HepG2 (cell line): ENCODE data around the gene ZNF414. TPM values are rescaled to one million over a fixed set of nuclear protein-coding genes. Genes with fewer than 3 reads are reported as not detected.

Source experiments
- ATAC-seq: fragments of 200-7000 bp; cut with Tn5 transposase; 3 replicates; pipeline ENCODE4 v1.9.1; 2020; ENCODE audit warnings: mild to moderate bottlenecking, moderate library complexity
- BruUV-seq: library from RNA; stranded (reverse); fragments of 400-500 nt; replicated peaks from 2 replicates; lab custom pipeline; 2021; lab: Mats Ljungman, UMichigan
- CTCF ChIA-PET: fragments of 300-600 bp; formaldehyde crosslinking; extraction: SDS; loops from one replicate; lab custom pipeline; 2021; ENCODE audit warnings: low total read pairs, inconsistent platforms, low intra/inter-chr PET ratio; lab: Yijun Ruan, JAX
- POLR2A ChIA-PET: fragments of 350-600 bp; sonication (Branson Sonifier 250); formaldehyde crosslinking; loops from one replicate; lab custom pipeline; 2020; ENCODE audit warnings: antibody characterized with exemption, inconsistent platforms; lab: Yijun Ruan, JAX
- DNase-seq: peaks from one replicate; pipeline ENCODE4 v3.0.0-alpha.2; 2015; ENCODE audit warnings: low spot score
- FAIRE-seq: peaks from 3 replicates; lab custom pipeline; 2011; peaks lifted over from hg19 to GRCh38; lab: Jason Lieb, UNC
- H2AFZ ChIP-seq: one replicate; pipeline ENCODE4 v1.6.1; 2011; ENCODE audit warnings: low read length, inconsistent platforms
- H3K27ac ChIP-seq: fragments of 300-600 bp; 3 replicates; pipeline ENCODE4 v1.8.0; 2011; ENCODE audit warnings: mixed run types, mild to moderate bottlenecking, mixed read lengths, low read length, inconsistent platforms; ENCODE audit not compliant: insufficient read depth; ENCODE audit errors: extremely low read length
- H3K27me3 ChIP-seq, 2 experiments: fragments of 200-600 bp in 1 of 2; 2 replicates in 1 of 2; 3 replicates in 1 of 2; pipeline versions ENCODE4 v1.6.0 to v1.8.0; 2011; ENCODE audit warnings: low read length in 2 of 2, mild to moderate bottlenecking in 2 of 2, moderate library complexity in 2 of 2, inconsistent platforms in 1 of 2; ENCODE audit not compliant: insufficient read depth in 2 of 2, control insufficient read depth in 1 of 2
- H3K36me3 ChIP-seq, 2 experiments: fragments of 200-600 bp in 1 of 2; replicated peaks in 1 of 2; 2 replicates in 1 of 2; 3 replicates in 1 of 2; pipeline versions ENCODE4 v1.5.1 to v1.8.0; 2011; ENCODE audit warnings: low read length in 2 of 2, inconsistent platforms in 1 of 2; ENCODE audit not compliant: insufficient read depth in 2 of 2, control insufficient read depth in 1 of 2
- H3K4me1 ChIP-seq: 2 replicates; pipeline ENCODE4 v1.5.1; 2012; ENCODE audit warnings: low read length, inconsistent platforms; ENCODE audit not compliant: insufficient read depth
- H3K4me2 ChIP-seq: 2 replicates; pipeline ENCODE4 v1.6.0; 2011; ENCODE audit warnings: low read depth, low read length, inconsistent platforms
- H3K4me3 ChIP-seq, 3 experiments: fragments of 200-600 bp in 1 of 3; sonication (generic), shearing (Covaris generic) in 1 of 3; replicated peaks in 1 of 3; 2 replicates each; pipeline ENCODE4 v1.5.1; 2011 to 2016; ENCODE audit warnings: low read length in 3 of 3, inconsistent platforms in 2 of 3, low read depth in 2 of 3, mild to moderate bottlenecking in 2 of 3, control low read depth in 1 of 3, mixed read lengths in 1 of 3; ENCODE audit not compliant: insufficient read depth in 1 of 3
- H3K79me2 ChIP-seq: one replicate; pipeline ENCODE4 v1.6.1; 2011; ENCODE audit warnings: low read length, inconsistent platforms; ENCODE audit not compliant: insufficient read depth
- H3K9ac ChIP-seq: 2 replicates; pipeline ENCODE4 v1.6.0; 2011; ENCODE audit warnings: mild to moderate bottlenecking, low read depth, low read length, inconsistent platforms; ENCODE audit not compliant: insufficient read depth
- H3K9me3 ChIP-seq: 2 replicates; pipeline ENCODE4 v1.5.1; 2012; ENCODE audit warnings: mild to moderate bottlenecking, low read length
- H4K20me1 ChIP-seq: 2 replicates; pipeline ENCODE4 v1.6.0; 2011; ENCODE audit warnings: inconsistent platforms, mild to moderate bottlenecking, low read length, moderate library complexity; ENCODE audit not compliant: insufficient read depth
- DNMT1 ChIP-seq: sonication (generic); formaldehyde crosslinking; IDR thresholded peaks from 2 replicates; pipeline ENCODE4 v1.5.1; 2020; ENCODE audit warnings: mild to moderate bottlenecking, missing genetic modification reagents
- GABPB1 ChIP-seq: IDR thresholded peaks from 2 replicates; pipeline ENCODE4 v1.6.1; 2016; ENCODE audit warnings: mild to moderate bottlenecking, missing genetic modification reagents, moderate library complexity, missing compliant biosample characterization
- HDAC1 ChIP-seq: sonication (generic); formaldehyde crosslinking; IDR thresholded peaks from 2 replicates; pipeline ENCODE4 v1.5.1; 2020; ENCODE audit warnings: mild to moderate bottlenecking, missing genetic modification reagents
- HES4 ChIP-seq: sonication (generic); formaldehyde crosslinking; IDR thresholded peaks from 2 replicates; pipeline ENCODE4 v1.9.0; 2021; ENCODE audit warnings: mild to moderate bottlenecking, missing genetic modification reagents, borderline replicate concordance
- NBN ChIP-seq: fragments of 450-650 bp; conservative IDR thresholded peaks from 2 replicates; pipeline ENCODE4 v1.6.1; 2017
- PITX1 ChIP-seq: sonication (generic); formaldehyde crosslinking; IDR thresholded peaks from 2 replicates; pipeline ENCODE4 v1.5.1; 2020; ENCODE audit warnings: mild to moderate bottlenecking, missing genetic modification reagents
- POLR2AphosphoS5 ChIP-seq: IDR thresholded peaks from 2 replicates; pipeline ENCODE4 v1.6.1; 2012; ENCODE audit warnings: low read depth, low read length
- PRMT3 ChIP-seq: sonication (generic); formaldehyde crosslinking; IDR thresholded peaks from 2 replicates; pipeline ENCODE4 v1.8.1; 2022; ENCODE audit warnings: low read depth, mild to moderate bottlenecking, moderate library complexity, missing genetic modification reagents, borderline replicate concordance
- SETDB1 ChIP-seq: sonication (generic); formaldehyde crosslinking; IDR thresholded peaks from 2 replicates; pipeline ENCODE4 v1.5.1; 2020; ENCODE audit warnings: missing genetic modification reagents, mild to moderate bottlenecking, borderline replicate concordance
- ZMYM2 ChIP-seq: sonication (generic); formaldehyde crosslinking; IDR thresholded peaks from 2 replicates; pipeline ENCODE4 v1.8.0; 2022; ENCODE audit warnings: mild to moderate bottlenecking, missing genetic modification reagents
- ZNF274 ChIP-seq: sonication (generic); formaldehyde crosslinking; IDR thresholded peaks from 2 replicates; pipeline ENCODE4 v1.5.1; 2020; ENCODE audit warnings: mild to moderate bottlenecking, missing genetic modification reagents
- ZNF34 ChIP-seq: sonication (generic); formaldehyde crosslinking; IDR thresholded peaks from 2 replicates; pipeline ENCODE4 v1.4.0; 2020; ENCODE audit warnings: mild to moderate bottlenecking, missing genetic modification reagents, borderline replicate concordance
- ZNF841 ChIP-seq: sonication (generic); formaldehyde crosslinking; IDR thresholded peaks from 2 replicates; pipeline ENCODE4 v1.8.1; 2023; ENCODE audit warnings: missing genetic modification reagents, borderline replicate concordance
- WGBS: methylation state at CpG from one replicate; pipeline ENCODE4 v1.1.6; 2017; ENCODE audit warnings: low lambda C conversion rate; 5-methylcytosine and 5-hydroxymethylcytosine counted together
- in situ Hi-C: cut with HindIII; loops from 2 replicates; pipeline ENCODE4 v1.10.0; 2017; ENCODE audit warnings: low pct_unique_long_range_greater_than_20kb; ENCODE audit not compliant: extremely low pct_ligation_motif_present
- intact Hi-C: fragments of 100-400 bp; cut with micrococcal nuclease; formaldehyde crosslinking; loops from one replicate; pipeline ENCODE4 v1.10.0; 2022; ENCODE audit not compliant: unreplicated experiment
- polyA plus RNA-seq, 8 experiments: library from polyadenylated mRNA; depleted of rRNA in 3 of 8; stranded (reverse) in 7 of 8; unstranded in 1 of 8; fragments of >200 nt; fragmentation: Illumina TruSeq in 4 of 8; extraction: Trizol in 4 of 8; gene quantifications; 2 replicates each; pipeline versions ENCODE4 v1.2.1 to v1.2.3, GENCODE V29; 2011 to 2016; ENCODE audit warnings: low read depth in 4 of 8, missing spikeins in 1 of 8, mixed read lengths in 1 of 8; ENCODE audit not compliant: insufficient read depth in 1 of 8
- total RNA-seq, 5 experiments: library from RNA; depleted of rRNA; stranded (reverse); fragments of >200 nt; fragmentation: Illumina TruSeq; extraction: Trizol; gene quantifications; 2 replicates each; pipeline ENCODE4 v1.2.3, GENCODE V29; 2016; ENCODE audit warnings: low read depth in 1 of 5
- TF ChIP-seq, protein P1 (sequence below): sonication (generic); formaldehyde crosslinking; IDR thresholded peaks from 2 replicates; pipeline ENCODE4 v1.8.0; 2022; ENCODE audit warnings: missing genetic modification reagents, mild to moderate bottlenecking, inconsistent platforms, borderline replicate concordance
- TF ChIP-seq, protein P2 (sequence below): IDR thresholded peaks from 2 replicates; pipeline ENCODE4 v1.6.1; 2018; ENCODE audit warnings: missing genetic modification reagents, mild to moderate bottlenecking, missing compliant biosample characterization
- TF ChIP-seq, protein P3 (sequence below): sonication (generic); formaldehyde crosslinking; IDR thresholded peaks from 2 replicates; pipeline ENCODE4 v1.5.0; 2020; ENCODE audit warnings: mild to moderate bottlenecking, missing genetic modification reagents
- TF ChIP-seq, protein P4 (sequence below): sonication (generic); formaldehyde crosslinking; IDR thresholded peaks from 2 replicates; pipeline ENCODE4 v1.8.0; 2022; ENCODE audit warnings: low read depth, missing genetic modification reagents

Gene ZNF414
- total and polyA plus RNA-seq, 2 of the 13 experiments (the other 11 are each of a cell fraction or from before 2014, with no cell fraction given) = 2.5 to 4.0 TPM

DNA sequence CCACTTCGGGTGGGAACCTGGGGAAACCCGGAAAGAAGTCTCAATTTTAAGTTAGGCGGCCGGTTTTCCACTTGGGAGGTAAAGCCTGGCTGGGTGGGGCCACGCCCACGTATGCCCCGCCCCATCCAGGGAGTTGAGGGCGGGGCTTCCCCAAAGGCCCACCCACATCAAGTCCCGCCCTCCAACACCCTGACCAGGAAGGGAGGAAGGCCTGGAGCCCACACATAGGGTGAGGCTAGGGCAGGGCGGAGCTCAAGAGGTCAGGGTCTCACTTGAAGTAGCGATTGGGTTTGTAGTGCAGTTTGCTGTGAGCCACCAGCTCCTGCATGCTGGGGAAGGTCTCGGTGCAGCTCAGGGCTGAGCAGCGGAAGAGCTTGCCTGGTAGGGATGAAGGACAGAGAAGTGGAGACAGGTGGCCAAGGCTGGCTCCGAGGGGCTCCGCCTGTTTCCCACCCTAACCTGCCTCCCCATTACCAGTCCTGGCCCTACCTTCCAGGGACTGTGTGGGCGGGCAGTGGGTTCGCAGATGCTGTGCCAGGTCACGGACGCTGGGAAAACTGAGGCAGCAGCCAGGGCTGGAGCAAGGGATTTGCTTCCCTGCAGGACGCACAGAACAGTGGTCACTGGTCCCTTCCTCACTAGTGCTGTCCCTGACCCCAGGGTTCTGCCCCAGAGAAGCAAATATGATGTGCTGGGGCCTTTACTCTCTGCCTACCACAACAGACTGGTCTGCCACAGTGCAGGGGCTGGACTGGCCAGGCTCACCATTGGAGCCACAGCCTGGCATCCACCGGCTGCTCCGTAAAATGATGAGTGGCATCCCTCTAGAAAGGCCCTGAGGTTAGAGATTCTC lies 1.6 kb downstream of the ZNF414 start:
- ChIA-PET POLR2A (interaction anchor here (1.0 to 4.0 kb wide), 11 partner anchors 11 to 122 kb away, joined by 3 to 125 read pairs (median 8); partner anchors contain the start of genes HNRNPM, MARCHF2, NFILZ and RAB11B), CTCF (no interaction called here)
- intact Hi-C loops (no loop called here), in situ Hi-C loops (no loop called here)
- ATAC-seq (peak; percentile 50), FAIRE-seq (peak; percentile 12), DNase-seq (peak; percentile 60)
- Histone ChIP-seq H3K9ac (peak overlapping the region; percentile 96), H3K27me3 (no peaks in the 10 kb centered on the region), H2AFZ (no peak overlapping the region), H3K4me3 (peak overlapping the region in 1 of 3 experiments; percentile 95; a peak in 1 of 6 replicates), H4K20me1 (no peaks in the 10 kb centered on the region), H3K79me2 (no peaks in the 10 kb centered on the region), H3K4me1 (peaks cover 35% of the 10 kb centered on the region), H3K9me3 (no peaks in the 10 kb centered on the region), H3K27ac (peak overlapping the region; percentile 94), H3K36me3 (no peaks in the 10 kb centered on the region), H3K4me2 (peak overlapping the region; percentile 99)
- WGBS = 71% methylated on average over 16 of the region's 22 CpGs
- BruUV-seq = no TSS peak
- TF ChIP-seq, protein P1, sequence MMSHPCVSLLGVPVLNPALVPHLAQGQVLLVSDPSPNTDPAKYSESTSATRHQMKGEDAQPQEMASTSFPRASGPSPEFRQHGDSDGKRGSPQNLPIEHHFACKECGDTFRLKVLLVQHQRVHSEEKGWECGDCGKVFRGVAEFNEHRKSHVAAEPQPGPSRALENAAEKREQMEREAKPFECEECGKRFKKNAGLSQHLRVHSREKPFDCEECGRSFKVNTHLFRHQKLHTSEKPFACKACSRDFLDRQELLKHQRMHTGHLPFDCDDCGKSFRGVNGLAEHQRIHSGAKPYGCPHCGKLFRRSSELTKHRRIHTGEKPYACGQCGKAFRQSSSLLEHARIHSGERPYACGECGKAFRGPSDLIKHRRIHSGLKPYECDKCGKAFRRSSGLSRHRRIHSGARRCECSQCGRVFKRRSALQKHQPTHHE = no peak
- TF ChIP-seq ZNF274 = no peak
- TF ChIP-seq POLR2AphosphoS5 = peak; percentile 34; the same call in 1 of the 2 replicates
- no peak for TF ChIP-seq SETDB1 (CRISPR knock-in tag)
- TF ChIP-seq PRMT3 = no peak
- no peak for TF ChIP-seq ZMYM2
- no peak for TF ChIP-seq NBN
- no peak for TF ChIP-seq DNMT1 (CRISPR knock-in tag)
- TF ChIP-seq, protein P2, sequence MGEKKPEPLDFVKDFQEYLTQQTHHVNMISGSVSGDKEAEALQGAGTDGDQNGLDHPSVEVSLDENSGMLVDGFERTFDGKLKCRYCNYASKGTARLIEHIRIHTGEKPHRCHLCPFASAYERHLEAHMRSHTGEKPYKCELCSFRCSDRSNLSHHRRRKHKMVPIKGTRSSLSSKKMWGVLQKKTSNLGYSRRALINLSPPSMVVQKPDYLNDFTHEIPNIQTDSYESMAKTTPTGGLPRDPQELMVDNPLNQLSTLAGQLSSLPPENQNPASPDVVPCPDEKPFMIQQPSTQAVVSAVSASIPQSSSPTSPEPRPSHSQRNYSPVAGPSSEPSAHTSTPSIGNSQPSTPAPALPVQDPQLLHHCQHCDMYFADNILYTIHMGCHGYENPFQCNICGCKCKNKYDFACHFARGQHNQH (CRISPR knock-in tag) = no peak
- no peak for TF ChIP-seq HES4 (CRISPR knock-in tag)
- TF ChIP-seq ZNF34 = no peak
- TF ChIP-seq, protein P3, sequence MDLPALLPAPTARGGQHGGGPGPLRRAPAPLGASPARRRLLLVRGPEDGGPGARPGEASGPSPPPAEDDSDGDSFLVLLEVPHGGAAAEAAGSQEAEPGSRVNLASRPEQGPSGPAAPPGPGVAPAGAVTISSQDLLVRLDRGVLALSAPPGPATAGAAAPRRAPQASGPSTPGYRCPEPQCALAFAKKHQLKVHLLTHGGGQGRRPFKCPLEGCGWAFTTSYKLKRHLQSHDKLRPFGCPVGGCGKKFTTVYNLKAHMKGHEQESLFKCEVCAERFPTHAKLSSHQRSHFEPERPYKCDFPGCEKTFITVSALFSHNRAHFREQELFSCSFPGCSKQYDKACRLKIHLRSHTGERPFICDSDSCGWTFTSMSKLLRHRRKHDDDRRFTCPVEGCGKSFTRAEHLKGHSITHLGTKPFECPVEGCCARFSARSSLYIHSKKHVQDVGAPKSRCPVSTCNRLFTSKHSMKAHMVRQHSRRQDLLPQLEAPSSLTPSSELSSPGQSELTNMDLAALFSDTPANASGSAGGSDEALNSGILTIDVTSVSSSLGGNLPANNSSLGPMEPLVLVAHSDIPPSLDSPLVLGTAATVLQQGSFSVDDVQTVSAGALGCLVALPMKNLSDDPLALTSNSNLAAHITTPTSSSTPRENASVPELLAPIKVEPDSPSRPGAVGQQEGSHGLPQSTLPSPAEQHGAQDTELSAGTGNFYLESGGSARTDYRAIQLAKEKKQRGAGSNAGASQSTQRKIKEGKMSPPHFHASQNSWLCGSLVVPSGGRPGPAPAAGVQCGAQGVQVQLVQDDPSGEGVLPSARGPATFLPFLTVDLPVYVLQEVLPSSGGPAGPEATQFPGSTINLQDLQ (CRISPR knock-in tag) = no peak
- TF ChIP-seq GABPB1 (CRISPR knock-in tag) = peak; percentile 37; the same call in 1 of the 2 replicates
- no peak for TF ChIP-seq PITX1 (CRISPR knock-in tag)
- TF ChIP-seq ZNF841 = no peak
- TF ChIP-seq, protein P4, sequence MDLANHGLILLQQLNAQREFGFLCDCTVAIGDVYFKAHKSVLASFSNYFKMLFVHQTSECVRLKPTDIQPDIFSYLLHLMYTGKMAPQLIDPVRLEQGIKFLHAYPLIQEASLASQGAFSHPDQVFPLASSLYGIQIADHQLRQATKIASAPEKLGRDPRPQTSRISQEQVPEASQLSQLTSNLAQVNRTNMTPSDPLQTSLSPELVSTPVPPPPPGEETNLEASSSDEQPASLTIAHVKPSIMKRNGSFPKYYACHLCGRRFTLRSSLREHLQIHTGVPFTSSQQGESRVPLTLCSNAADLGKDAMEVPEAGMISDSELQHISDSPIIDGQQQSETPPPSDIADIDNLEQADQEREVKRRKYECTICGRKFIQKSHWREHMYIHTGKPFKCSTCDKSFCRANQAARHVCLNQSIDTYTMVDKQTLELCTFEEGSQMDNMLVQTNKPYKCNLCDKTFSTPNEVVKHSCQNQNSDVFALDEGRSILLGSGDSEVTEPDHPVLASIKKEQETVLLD (CRISPR knock-in tag) = no peak
- no peak for TF ChIP-seq HDAC1 (CRISPR knock-in tag)
